ENCODE results near the gene GOSR1. TPM values are rescaled to one million over a fixed set of nuclear protein-coding genes. Genes with fewer than 3 reads are reported as not detected.
"Not testable (repeated sequence)": the region's sequence is repeated elsewhere in the genome, so short reads cannot be mapped to it uniquely, and the experiment has no call there.

The GOSR1 gene
- total and polyA plus RNA-seq, 12 donors: 15.4 to 96.0 (median 47.1) TPM

- no peaks in the 10 kb centered on the region for H3K4me1 ChIP-seq (replicated peaks in 1 of 2)
- TF ChIP-seq CTCF (IDR thresholded peaks at IDR 0.05) (no peak), POLR2A (IDR thresholded peaks at IDR 0.05) (no peak)
- no peaks in the 10 kb centered on the region for H3K27me3 ChIP-seq
- 73 to 79% (median 76%) methylated on average over 5 to 8 of the region's 8 CpGs for WGBS, 4 donors
- no peaks in the 10 kb centered on the region for H3K9me3 ChIP-seq (replicated peaks in 1 of 3)
- H3K4me3 ChIP-seq: no peak overlapping the region
- intact Hi-C loops (cut with DNase I): no loop called here
- no peak for DNase-seq
- H3K36me3 ChIP-seq (replicated peaks in 1 of 2): no peaks in the 10 kb centered on the region
- no peak overlapping the region for H3K27ac ChIP-seq
Observed at GRCh38 chr17:30557916-30558685, 80.9 kb downstream of the GOSR1 start.

GRCh38 chr17:30558686-30559545 lies 81.7 kb downstream of the GOSR1 start:
- Histone ChIP-seq H3K9me3 (replicated peaks in 1 of 3) (no peaks in the 10 kb centered on the region), H3K27ac (no peak overlapping the region), H3K4me3 (no peak overlapping the region), H3K4me1 (replicated peaks in 1 of 2) (no peaks in the 10 kb centered on the region), H3K27me3 (no peaks in the 10 kb centered on the region), H3K36me3 (replicated peaks in 1 of 2) (no peaks in the 10 kb centered on the region)
- DNase-seq: no peak
- TF ChIP-seq POLR2A (IDR thresholded peaks at IDR 0.05) (no peak), CTCF (IDR thresholded peaks at IDR 0.05) (no peak)
- intact Hi-C loops (cut with DNase I): no loop called here
- WGBS, 4 donors: 83 to 92% (median 86%) methylated on average over 2 to 22 of the region's 22 CpGs

GRCh38 chr17:30559656-30560055 lies 82.4 kb downstream of the GOSR1 start:
- Histone ChIP-seq H3K4me3 (no peak overlapping the region), H3K27ac (no peak overlapping the region), H3K9me3 (replicated peaks in 1 of 3) (no peaks in the 10 kb centered on the region), H3K36me3 (replicated peaks in 1 of 2) (no peaks in the 10 kb centered on the region), H3K4me1 (replicated peaks in 1 of 2) (no peaks in the 10 kb centered on the region), H3K27me3 (no peaks in the 10 kb centered on the region)
- TF ChIP-seq CTCF (IDR thresholded peaks at IDR 0.05) (no peak), POLR2A (IDR thresholded peaks at IDR 0.05) (no peak)
- WGBS, 4 donors: 60 to 88% (median 84%) methylated on average over 1 to 7 of the region's 7 CpGs
- intact Hi-C loops (cut with DNase I): no loop called here
- no peak for DNase-seq

- intact Hi-C loops (cut with DNase I); H3K4me1 ChIP-seq (replicated peaks in 1 of 2); H3K36me3 ChIP-seq (replicated peaks in 1 of 2); H3K4me3 ChIP-seq; H3K27ac ChIP-seq; DNase-seq; H3K27me3 ChIP-seq; H3K9me3 ChIP-seq (replicated peaks in 1 of 3): not testable (repeated sequence)
- 79 to 85% (median 84%) methylated on average over 1 to 8 of the region's 8 CpGs for WGBS, 4 donors
Observed at GRCh38 chr17:30560117-30561026, 83.2 kb downstream of the GOSR1 start.

GRCh38 chr17:30561766-30562165 lies 84.6 kb downstream of the GOSR1 start:
- DNase-seq; H3K4me1 ChIP-seq (replicated peaks in 1 of 2); H3K36me3 ChIP-seq (replicated peaks in 1 of 2); H3K27me3 ChIP-seq; H3K4me3 ChIP-seq; H3K9me3 ChIP-seq (replicated peaks in 1 of 3); intact Hi-C loops (cut with DNase I); H3K27ac ChIP-seq: not testable (repeated sequence)
- WGBS, 4 donors: 60 to 100% (median 82%) methylated on average over 1 of the region's 1 CpG

GRCh38 chr17:30563131-30563904 lies 86.1 kb downstream of the GOSR1 start:
- H3K9me3 ChIP-seq (replicated peaks in 1 of 3); intact Hi-C loops (cut with DNase I); H3K27me3 ChIP-seq; H3K27ac ChIP-seq; DNase-seq; H3K4me1 ChIP-seq (replicated peaks in 1 of 2); H3K4me3 ChIP-seq; H3K36me3 ChIP-seq (replicated peaks in 1 of 2): not testable (repeated sequence)
- WGBS, 4 donors: 55 to 69% (median 62%) methylated on average over 8 to 9 of the region's 9 CpGs
